GM12872 (cell line): ENCODE results near the gene ARID1B.

Experiments used
- TF ChIP-seq, protein P1 (sequence below): IDR thresholded peaks from 3 replicates; pipeline ENCODE4 v1.5.1; 2011; ENCODE audit warnings: low read depth, mild to moderate bottlenecking, low read length, moderate library complexity; ENCODE audit not compliant: insufficient read depth

Gene ARID1B

GRCh38 chr6:157249826-157250225, 472.6 kb downstream of the ARID1B start:
- TF ChIP-seq, protein P1, sequence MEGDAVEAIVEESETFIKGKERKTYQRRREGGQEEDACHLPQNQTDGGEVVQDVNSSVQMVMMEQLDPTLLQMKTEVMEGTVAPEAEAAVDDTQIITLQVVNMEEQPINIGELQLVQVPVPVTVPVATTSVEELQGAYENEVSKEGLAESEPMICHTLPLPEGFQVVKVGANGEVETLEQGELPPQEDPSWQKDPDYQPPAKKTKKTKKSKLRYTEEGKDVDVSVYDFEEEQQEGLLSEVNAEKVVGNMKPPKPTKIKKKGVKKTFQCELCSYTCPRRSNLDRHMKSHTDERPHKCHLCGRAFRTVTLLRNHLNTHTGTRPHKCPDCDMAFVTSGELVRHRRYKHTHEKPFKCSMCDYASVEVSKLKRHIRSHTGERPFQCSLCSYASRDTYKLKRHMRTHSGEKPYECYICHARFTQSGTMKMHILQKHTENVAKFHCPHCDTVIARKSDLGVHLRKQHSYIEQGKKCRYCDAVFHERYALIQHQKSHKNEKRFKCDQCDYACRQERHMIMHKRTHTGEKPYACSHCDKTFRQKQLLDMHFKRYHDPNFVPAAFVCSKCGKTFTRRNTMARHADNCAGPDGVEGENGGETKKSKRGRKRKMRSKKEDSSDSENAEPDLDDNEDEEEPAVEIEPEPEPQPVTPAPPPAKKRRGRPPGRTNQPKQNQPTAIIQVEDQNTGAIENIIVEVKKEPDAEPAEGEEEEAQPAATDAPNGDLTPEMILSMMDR = no peak

GRCh38 chr6:157251586-157252247, 474.5 kb downstream of the ARID1B start:
- TF ChIP-seq, protein P1 = no peak

DNA sequence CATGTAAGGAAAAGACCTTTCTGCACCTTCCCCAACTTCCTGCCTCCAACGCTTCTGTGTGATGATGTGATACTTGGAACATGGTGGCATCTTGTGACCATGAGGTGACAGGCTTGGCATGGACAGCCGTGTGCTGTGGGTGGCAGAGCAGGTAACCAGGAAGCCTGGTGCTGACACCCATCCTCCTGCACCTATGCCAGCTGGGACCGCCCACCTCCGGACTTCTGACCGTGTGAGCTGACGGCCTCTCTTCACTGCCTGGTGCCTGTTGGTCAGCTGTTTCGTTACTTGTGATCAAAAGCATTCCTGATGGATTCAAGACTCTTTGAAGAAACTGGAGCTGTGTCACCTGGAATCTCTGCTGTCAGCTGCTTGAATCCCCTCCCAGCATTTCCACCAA, 475.8 kb downstream of the ARID1B start:
- TF ChIP-seq, protein P1 = no peak

DNA sequence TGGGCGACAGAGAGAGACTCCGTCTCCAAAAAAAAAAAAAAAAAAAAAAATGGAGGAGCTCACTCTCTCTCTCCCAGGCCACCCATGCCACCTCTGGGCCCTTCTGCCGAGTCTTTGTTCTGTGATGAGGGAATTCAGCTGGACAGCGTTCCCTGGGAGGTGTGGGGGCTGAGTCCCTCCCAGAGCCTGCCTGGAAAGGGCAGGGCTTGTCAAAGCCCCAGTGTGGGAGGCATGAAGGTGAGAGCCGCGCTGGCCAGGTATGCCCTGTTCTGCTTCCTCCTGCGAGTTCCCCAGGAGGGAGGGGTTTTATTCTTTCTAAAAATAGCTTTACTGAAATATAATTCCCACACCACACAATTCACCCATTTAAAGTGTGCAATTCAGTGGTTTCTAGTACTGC, 476.5 kb downstream of the ARID1B start:
- TF ChIP-seq, protein P1 = no peak

DNA sequence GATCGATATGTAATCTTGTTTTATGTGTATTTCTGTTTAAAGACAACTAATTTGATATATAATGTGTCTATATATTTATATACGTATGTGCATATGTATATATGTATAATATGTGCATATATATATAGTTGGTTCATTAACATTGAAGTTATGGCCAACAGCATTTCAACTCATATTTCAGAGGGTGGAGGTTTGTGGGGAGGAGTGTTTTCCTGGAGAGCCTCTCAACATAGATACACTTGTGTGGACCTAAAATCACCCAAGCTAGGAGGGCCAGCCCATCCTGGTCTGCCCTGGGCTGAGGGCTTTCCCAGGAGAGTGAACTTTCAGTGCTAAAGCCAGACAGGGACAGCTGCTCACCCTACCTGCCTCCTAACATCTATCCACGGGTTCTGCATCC, 477.4 kb downstream of the ARID1B start:
- TF ChIP-seq, protein P1 = no peak

- TF ChIP-seq, protein P1 = no peak
Observed at GRCh38 chr6:157255079-157255478, 477.9 kb downstream of the ARID1B start.

GRCh38 chr6:157258878-157259277, 481.7 kb downstream of the ARID1B start:
- TF ChIP-seq, protein P1 = no peak
